Measurements from ENCODE around the gene CYSLTR2. TPM values are rescaled to one million over a fixed set of nuclear protein-coding genes. Genes with fewer than 3 reads are reported as not detected.

CYSLTR2 gene
- total and polyA plus RNA-seq, 2 donors (not counting 1 experiment from before 2014, with no cell fraction given) = 0.03 TPM; not detected in 1

GRCh38 chr13:48675247-48675646 is 21.5 kb downstream of the CYSLTR2 start:
- Histone ChIP-seq H4K20me1 (ENCODE audit: control insufficient read depth, extremely low read depth, insufficient read depth, low read length) (no peaks in the 10 kb centered on the region), H3K9ac (ENCODE audit: insufficient read depth, low read length) (no peak overlapping the region), H3K79me2 (ENCODE audit: control insufficient read depth, insufficient read depth, low read length) (no peaks in the 10 kb centered on the region), H3K27ac (ENCODE audit: insufficient read depth, low read length) (no peak overlapping the region), H3K4me2 (ENCODE audit: extremely low read depth, insufficient read depth, low read length) (no peak overlapping the region), H3K27me3 (ENCODE audit: control insufficient read depth, insufficient read depth, low read length) (peaks cover 3% of the 10 kb centered on the region), H3K4me1 (ENCODE audit: control insufficient read depth, extremely low read depth, insufficient read depth, low read length) (no peaks in the 10 kb centered on the region), H2AFZ (ENCODE audit: low read length) (no peak overlapping the region), H3K4me3 (replicated peaks in 1 of 4; ENCODE audit: control extremely low read depth in 1 of 4, insufficient read depth in 1 of 4, low read depth in 3 of 4, low read length in 4 of 4) (no peak overlapping the region), H3K36me3 (ENCODE audit: control insufficient read depth, insufficient read depth, low read length) (no peaks in the 10 kb centered on the region), H3K9me3 (ENCODE audit: control insufficient read depth, insufficient read depth, low read depth, low read length) (no peaks in the 10 kb centered on the region)
- no peak for DNase-seq (ENCODE audit: low read depth in 2 of 2)
- TF ChIP-seq EZH2 (IDR thresholded peaks at IDR 0.05; ENCODE audit: low read length, missing control alignments) (no peak), CTCF (conservative IDR thresholded peaks at IDR 0.05 in 1 of 2, IDR thresholded peaks at IDR 0.05 in 1 of 2; ENCODE audit: low read depth in 1 of 2, low read length in 2 of 2) (no peak)

- H3K4me3 ChIP-seq (replicated peaks in 1 of 4; ENCODE audit: control extremely low read depth in 1 of 4, insufficient read depth in 1 of 4, low read depth in 3 of 4, low read length in 4 of 4) = no peak overlapping the region
- DNase-seq (ENCODE audit: low read depth in 2 of 2) = no peak
- H3K27me3 ChIP-seq (ENCODE audit: control insufficient read depth, insufficient read depth, low read length) = peaks cover 3% of the 10 kb centered on the region
- H2AFZ ChIP-seq (ENCODE audit: low read length) = no peak overlapping the region
- H3K9me3 ChIP-seq (ENCODE audit: control insufficient read depth, insufficient read depth, low read depth, low read length) = no peaks in the 10 kb centered on the region
- H3K36me3 ChIP-seq (ENCODE audit: control insufficient read depth, insufficient read depth, low read length) = no peaks in the 10 kb centered on the region
- no peak for TF ChIP-seq CTCF (conservative IDR thresholded peaks at IDR 0.05 in 1 of 2, IDR thresholded peaks at IDR 0.05 in 1 of 2; ENCODE audit: low read depth in 1 of 2, low read length in 2 of 2)
- H3K9ac ChIP-seq (ENCODE audit: insufficient read depth, low read length) = no peak overlapping the region
- H4K20me1 ChIP-seq (ENCODE audit: control insufficient read depth, extremely low read depth, insufficient read depth, low read length) = no peaks in the 10 kb centered on the region
- no peak overlapping the region for H3K27ac ChIP-seq (ENCODE audit: insufficient read depth, low read length)
- no peaks in the 10 kb centered on the region for H3K4me1 ChIP-seq (ENCODE audit: control insufficient read depth, extremely low read depth, insufficient read depth, low read length)
- no peak overlapping the region for H3K4me2 ChIP-seq (ENCODE audit: extremely low read depth, insufficient read depth, low read length)
- no peaks in the 10 kb centered on the region for H3K79me2 ChIP-seq (ENCODE audit: control insufficient read depth, insufficient read depth, low read length)
Measured at GRCh38 chr13:48678316-48678715, 24.6 kb downstream of the CYSLTR2 start.

GRCh38 chr13:48679941-48680680 is 26.4 kb downstream of the CYSLTR2 start:
- no peaks in the 10 kb centered on the region for H3K4me1 ChIP-seq (ENCODE audit: control insufficient read depth, extremely low read depth, insufficient read depth, low read length)
- no peak overlapping the region for H2AFZ ChIP-seq (ENCODE audit: low read length)
- no peak overlapping the region for H3K9ac ChIP-seq (ENCODE audit: insufficient read depth, low read length)
- no peaks in the 10 kb centered on the region for H3K36me3 ChIP-seq (ENCODE audit: control insufficient read depth, insufficient read depth, low read length)
- no peak for DNase-seq (ENCODE audit: low read depth in 2 of 2)
- H3K27ac ChIP-seq (ENCODE audit: insufficient read depth, low read length) = no peak overlapping the region
- no peak for TF ChIP-seq EZH2 (IDR thresholded peaks at IDR 0.05; ENCODE audit: low read length, missing control alignments)
- no peak for TF ChIP-seq CTCF (conservative IDR thresholded peaks at IDR 0.05 in 1 of 2, IDR thresholded peaks at IDR 0.05 in 1 of 2; ENCODE audit: low read depth in 1 of 2, low read length in 2 of 2)
- H3K79me2 ChIP-seq (ENCODE audit: control insufficient read depth, insufficient read depth, low read length) = no peaks in the 10 kb centered on the region
- no peak overlapping the region for H3K4me3 ChIP-seq (replicated peaks in 1 of 4; ENCODE audit: control extremely low read depth in 1 of 4, insufficient read depth in 1 of 4, low read depth in 3 of 4, low read length in 4 of 4)
- no peaks in the 10 kb centered on the region for H4K20me1 ChIP-seq (ENCODE audit: control insufficient read depth, extremely low read depth, insufficient read depth, low read length)
- H3K27me3 ChIP-seq (ENCODE audit: control insufficient read depth, insufficient read depth, low read length) = peaks cover 3% of the 10 kb centered on the region
- no peak overlapping the region for H3K4me2 ChIP-seq (ENCODE audit: extremely low read depth, insufficient read depth, low read length)
- H3K9me3 ChIP-seq (ENCODE audit: control insufficient read depth, insufficient read depth, low read depth, low read length) = no peaks in the 10 kb centered on the region

Data from fibroblast of lung (primary cell).